GM12878 (cell line): ENCODE results near the gene COA5. TPM values are rescaled to one million over a fixed set of nuclear protein-coding genes. Genes with fewer than 3 reads are reported as not detected.

ENCODE experiments used
- ATAC-seq: fragments of 200-7000 bp; cut with Tn5 transposase; 3 replicates; pipeline ENCODE4 v1.9.1; 2020; ENCODE audit warnings: mild to moderate bottlenecking, moderate library complexity
- BruUV-seq: library from RNA; stranded (reverse); fragments of 400-500 nt; replicated peaks from 2 replicates; lab custom pipeline; 2021; lab: Mats Ljungman, UMichigan
- CTCF ChIA-PET: fragments of 300-600 bp; sonication (Branson Sonifier 250); formaldehyde crosslinking; extraction: SDS; loops from one replicate; lab custom pipeline; 2021; ENCODE audit warnings: inconsistent platforms; lab: Yijun Ruan, JAX
- POLR2A ChIA-PET: fragments of 350-600 bp; formaldehyde crosslinking; extraction: SDS; loops from one replicate; lab custom pipeline; 2021; ENCODE audit warnings: inconsistent platforms; lab: Charles Lee
- RAD21 ChIA-PET: fragments of 300-600 bp; sonication (Branson Sonifier 250); formaldehyde crosslinking; loops from one replicate; lab custom pipeline; 2023; ENCODE audit warnings: antibody characterized with exemption; ENCODE audit not compliant: unreplicated experiment; lab: Charles Lee
- SMC1A ChIA-PET: fragments of 300-600 bp; sonication (Branson Sonifier 250); formaldehyde crosslinking; loops from one replicate; lab custom pipeline; 2023; ENCODE audit not compliant: unreplicated experiment, uncharacterized antibody; lab: Charles Lee
- DNase-seq: peaks from one replicate; pipeline ENCODE4 v3.0.0-alpha.2; 2011; ENCODE audit warnings: low read depth, low spot score
- FAIRE-seq: peaks from 3 replicates; lab custom pipeline; 2011; peaks lifted over from hg19 to GRCh38; lab: Jason Lieb, UNC
- H2AFZ ChIP-seq: 2 replicates; pipeline ENCODE4 v1.6.0; 2011; ENCODE audit warnings: low read depth, low read length, control low read depth; ENCODE audit not compliant: control insufficient read depth
- H3K27ac ChIP-seq: 2 replicates; pipeline ENCODE4 v1.5.1; 2011; ENCODE audit warnings: control low read depth; ENCODE audit not compliant: control insufficient read depth, insufficient read depth
- H3K27me3 ChIP-seq, 2 experiments: replicated peaks in 1 of 2; 2 replicates each; pipeline versions ENCODE4 v1.6.0 to v1.6.1; 2011; ENCODE audit warnings: low read length in 1 of 2; ENCODE audit not compliant: control insufficient read depth in 2 of 2, insufficient read depth in 2 of 2
- H3K36me3 ChIP-seq, 2 experiments: 2 replicates each; pipeline ENCODE4 v1.5.1; 2011; ENCODE audit warnings: low read length in 1 of 2; ENCODE audit not compliant: control insufficient read depth in 2 of 2, insufficient read depth in 2 of 2
- H3K4me1 ChIP-seq: 2 replicates; pipeline ENCODE4 v1.6.1; 2011; ENCODE audit warnings: mild to moderate bottlenecking, low read length, moderate library complexity, mixed read lengths; ENCODE audit not compliant: control insufficient read depth, insufficient read depth
- H3K4me2 ChIP-seq: 2 replicates; pipeline ENCODE4 v1.6.0; 2011; ENCODE audit warnings: control low read depth; ENCODE audit not compliant: control insufficient read depth, insufficient read depth
- H3K4me3 ChIP-seq: fragments of 200-600 bp; sonication (generic); 2 replicates; pipeline ENCODE4 v1.5.1; 2016
- H3K79me2 ChIP-seq: 2 replicates; pipeline ENCODE4 v1.6.0; 2011; ENCODE audit warnings: low read length; ENCODE audit not compliant: control insufficient read depth, insufficient read depth
- H3K9ac ChIP-seq: 2 replicates; pipeline ENCODE4 v1.8.0; 2011; ENCODE audit warnings: low read length, control low read depth, mixed read lengths; ENCODE audit not compliant: control insufficient read depth, insufficient read depth
- H3K9me3 ChIP-seq: replicated peaks from 3 replicates; pipeline ENCODE4 v1.5.1; 2011; ENCODE audit warnings: mild to moderate bottlenecking, low read length; ENCODE audit not compliant: control insufficient read depth, insufficient read depth
- H4K20me1 ChIP-seq: 2 replicates; pipeline ENCODE4 v1.6.0; 2011; ENCODE audit not compliant: control insufficient read depth, insufficient read depth
- CBFB ChIP-seq: IDR thresholded peaks from 2 replicates; pipeline ENCODE4 v1.6.1; 2016; ENCODE audit warnings: antibody characterized with exemption, low read depth
- CREB1 ChIP-seq: IDR thresholded peaks from 2 replicates; pipeline ENCODE4 v1.6.1; 2012; ENCODE audit warnings: low read depth, mild to moderate bottlenecking, inconsistent platforms
- E4F1 ChIP-seq: fragments of 450-650 bp; IDR thresholded peaks from 2 replicates; pipeline ENCODE4 v1.6.1; 2018; ENCODE audit warnings: borderline replicate concordance, mild to moderate bottlenecking; ENCODE audit not compliant: partially characterized antibody
- PRDM15 ChIP-seq: fragments of 450-650 bp; formaldehyde crosslinking; IDR thresholded peaks from 2 replicates; pipeline ENCODE4 v1.4.0; 2020; ENCODE audit warnings: mild to moderate bottlenecking, moderate library complexity
- RB1 ChIP-seq: fragments of 450-650 bp; formaldehyde crosslinking; IDR thresholded peaks from 2 replicates; pipeline ENCODE4 v1.6.1; 2017; ENCODE audit warnings: mild to moderate bottlenecking, borderline replicate concordance
- RFX5 ChIP-seq: IDR thresholded peaks from 2 replicates; pipeline ENCODE4 v1.6.1; 2011; ENCODE audit warnings: low read depth, low read length, improper control_type of control experiment
- WGBS: methylation state at CpG from one replicate; pipeline ENCODE4 v1.1.6; 2016; ENCODE audit warnings: low lambda C conversion rate; ENCODE audit not compliant: insufficient replicate concordance, insufficient coverage; ENCODE audit errors: missing lambda C conversion rate; 5-methylcytosine and 5-hydroxymethylcytosine counted together
- in situ Hi-C: fragments of 300-500 bp; cut with MboI; formaldehyde crosslinking; loops from 9 replicates; pipeline ENCODE4 v1.14.3; 2018; ENCODE audit warnings: mixed read lengths
- intact Hi-C: fragments of 100-400 bp; cut with micrococcal nuclease; formaldehyde crosslinking; loops from one replicate; pipeline ENCODE4 v1.14.2; 2022; ENCODE audit not compliant: unreplicated experiment
- polyA plus RNA-seq, 11 experiments: library from polyadenylated mRNA; depleted of rRNA in 4 of 11; unstranded in 6 of 11; stranded (reverse) in 5 of 11; fragments of >200 nt; fragmentation: Nextera tagmentation in 4 of 11; fragmentation: Illumina TruSeq in 1 of 11; extraction: Ambion mirVana in 4 of 11; extraction: Trizol in 1 of 11; gene quantifications; 1 replicate in 1 of 11; 2 replicates in 10 of 11; pipeline versions ENCODE4 v1.2.1 to v1.2.3, GENCODE V29; 2011 to 2016; ENCODE audit warnings: inconsistent platforms in 2 of 11, missing spikeins in 2 of 11, low read depth in 1 of 11
- total RNA-seq, 4 experiments: library from RNA; depleted of rRNA in 3 of 4; stranded (reverse); fragments of >200 nt in 3 of 4; fragmentation: Illumina TruSeq in 1 of 4; extraction: Trizol in 1 of 4; gene quantifications; 2 replicates each; pipeline versions ENCODE4 v1.2.1 to v1.2.3, GENCODE V29; 2013 to 2021

The COA5 gene
- total and polyA plus RNA-seq, 10 of the 15 experiments (the other 5 are each of a cell fraction or from before 2014, with no cell fraction given) = 20.7 to 63.3 (median 37.9) TPM

- ATAC-seq = no peak
- ChIA-PET SMC1A (no interaction called here), POLR2A (no interaction called here), RAD21 (no interaction called here), CTCF (no interaction called here)
- no TSS peak for BruUV-seq
- WGBS = 76% methylated on average over 5 of the region's 5 CpGs
- Histone ChIP-seq H4K20me1 (no peaks in the 10 kb centered on the region), H3K79me2 (no peaks in the 10 kb centered on the region), H3K4me2 (no peak overlapping the region), H3K36me3 (peaks cover 54 to 63% of the 10 kb centered on the region in 2 experiments), H3K9ac (no peak overlapping the region), H2AFZ (no peak overlapping the region), H3K4me1 (no peaks in the 10 kb centered on the region), H3K4me3 (no peak overlapping the region), H3K27me3 (no peaks in the 10 kb centered on the region), H3K9me3 (no peaks in the 10 kb centered on the region), H3K27ac (no peak overlapping the region)
- no peak for FAIRE-seq
- no peak for DNase-seq
- in situ Hi-C loops (no loop called here), intact Hi-C loops (no loop called here)
- TF ChIP-seq RB1 = no peak
- TF ChIP-seq CREB1 = no peak
- TF ChIP-seq E4F1 = no peak
- no peak for TF ChIP-seq RFX5
- no peak for TF ChIP-seq PRDM15 (CRISPR knock-in tag)
- TF ChIP-seq CBFB = no peak
Measured at GRCh38 chr2:98572211-98572610, 36.1 kb downstream of the COA5 start.
